DMS114 treated with DMSO at 0.1 percent for 48 hours (cell line): ENCODE results near the gene NUDCD3.

ENCODE experiments used
- DNase-seq: peaks from one replicate; lab custom pipeline; 2025; ENCODE audit not compliant: unreplicated experiment; lab: John Stamatoyannopoulos, UW

NUDCD3 gene

GRCh38 chr7:44385434-44386138 is 104.9 kb downstream of the NUDCD3 start:
- DNase-seq, result no peak

DNA sequence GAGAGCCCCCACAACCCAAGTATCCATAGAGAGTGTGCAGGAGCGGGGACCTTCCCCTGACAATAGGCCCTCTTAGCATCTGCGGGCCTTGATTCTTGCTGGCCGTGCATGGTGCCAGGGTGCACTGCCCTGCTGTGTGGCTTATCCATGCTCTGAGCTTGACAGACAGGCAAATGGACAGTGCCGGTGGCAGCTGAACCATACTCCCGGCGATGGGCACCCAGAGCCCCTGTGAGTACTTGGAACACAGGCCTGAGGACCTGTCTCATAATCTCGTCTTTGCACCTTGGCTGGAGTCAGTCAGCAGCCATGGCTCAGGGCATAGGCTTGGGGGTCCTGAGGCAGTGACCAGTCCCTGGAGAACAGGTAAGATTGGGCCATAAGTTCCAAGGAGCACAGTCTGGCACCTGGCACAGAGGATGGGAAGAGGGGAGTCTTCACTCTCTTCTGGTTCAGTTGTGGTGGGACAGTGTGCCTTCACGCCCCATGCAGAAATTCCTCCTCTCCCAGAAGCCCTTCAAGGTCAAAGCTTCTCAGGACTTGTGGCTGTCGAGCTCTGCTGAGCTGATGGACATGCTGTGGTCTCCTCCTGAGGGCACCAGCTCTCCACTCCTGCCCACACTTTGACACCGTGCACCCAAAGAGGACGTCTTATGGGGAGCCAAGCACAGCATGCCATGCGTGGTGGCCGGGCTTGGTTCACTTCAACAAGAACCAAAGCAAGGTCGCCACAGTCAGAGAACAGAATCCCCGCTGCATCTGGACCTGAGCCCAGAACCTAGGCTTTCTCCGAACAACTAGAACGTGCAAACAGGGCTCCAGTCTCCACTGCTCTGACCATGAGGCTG is 105.6 kb downstream of the NUDCD3 start:
- DNase-seq, result no peak

DNA sequence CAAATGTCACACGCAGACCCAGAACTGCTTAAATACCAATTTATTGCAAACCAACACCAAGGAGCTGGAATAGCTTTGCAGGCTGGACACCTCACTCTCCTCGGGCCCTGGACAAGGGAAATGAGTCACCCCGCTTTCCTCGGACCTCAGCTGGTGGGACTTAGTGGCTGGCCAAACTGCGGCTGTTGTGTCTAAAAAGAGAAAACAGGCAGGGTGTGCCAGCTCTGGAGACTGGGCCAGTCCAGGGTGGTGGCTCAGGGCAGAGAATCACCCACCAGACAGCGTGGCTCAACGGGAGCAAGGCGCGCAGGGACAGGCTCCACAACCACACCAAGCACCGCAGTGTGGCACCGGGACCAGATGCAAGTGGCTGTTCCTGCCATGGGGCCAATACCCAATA is 106.9 kb downstream of the NUDCD3 start:
- DNase-seq, result no peak

- no peak for DNase-seq
These were observed 107.8 kb downstream of the NUDCD3 start for GRCh38 chr7:44382459-44383265.

- DNase-seq, result no peak
These were observed 108.8 kb downstream of the NUDCD3 start for GRCh38 chr7:44381494-44382220.

GRCh38 chr7:44380831-44381493 is 109.5 kb downstream of the NUDCD3 start:
- no peak for DNase-seq

GRCh38 chr7:44380189-44380830 is 110.1 kb downstream of the NUDCD3 start:
- no peak for DNase-seq

DNA sequence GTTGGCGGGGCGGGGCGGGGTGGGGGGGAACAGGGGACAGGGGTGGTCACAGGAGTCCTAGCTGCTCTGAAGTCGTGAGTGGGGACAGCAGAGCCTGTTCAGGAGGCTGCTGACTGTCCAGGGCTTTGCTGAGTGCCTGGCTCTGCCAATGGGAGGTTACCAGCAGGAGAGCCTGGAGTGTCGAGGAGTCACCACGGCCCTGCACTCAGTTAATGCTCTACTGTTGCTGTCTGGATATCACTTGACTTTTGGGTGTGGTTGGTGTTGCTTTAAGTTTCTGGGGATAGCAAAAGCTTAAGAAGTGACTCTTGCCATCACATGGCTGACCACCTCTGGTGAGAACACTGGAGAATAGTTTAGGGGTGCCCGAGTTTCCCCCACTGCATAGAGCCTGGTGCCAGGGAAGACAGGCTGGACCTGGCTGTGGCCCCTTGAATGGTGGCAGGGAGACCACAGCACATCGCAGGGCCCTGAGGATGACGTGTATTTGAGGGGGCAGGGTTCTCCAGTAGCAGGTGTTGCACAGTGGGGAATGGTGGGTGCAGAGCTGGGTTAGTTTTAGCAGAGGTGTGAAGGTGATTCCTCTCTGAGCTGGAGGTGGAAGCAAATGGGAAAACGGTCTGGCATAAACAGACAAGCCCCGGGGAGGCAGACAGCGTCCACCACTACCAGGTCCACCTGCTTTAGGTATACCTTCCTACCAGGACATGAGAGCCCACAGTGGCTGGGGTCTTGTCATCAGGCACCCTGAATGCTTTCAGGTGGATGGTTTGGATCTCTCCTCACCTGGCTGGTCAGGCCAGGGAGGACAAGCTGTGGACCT is 110.9 kb downstream of the NUDCD3 start:
- no peak for DNase-seq

GRCh38 chr7:44378744-44379143 is 111.7 kb downstream of the NUDCD3 start:
- no peak for DNase-seq

- DNase-seq, result no peak
These were observed 112.6 kb downstream of the NUDCD3 start for GRCh38 chr7:44377681-44378421.

- DNase-seq, result no peak
These were observed 113.4 kb downstream of the NUDCD3 start for GRCh38 chr7:44377134-44377463.

DNA sequence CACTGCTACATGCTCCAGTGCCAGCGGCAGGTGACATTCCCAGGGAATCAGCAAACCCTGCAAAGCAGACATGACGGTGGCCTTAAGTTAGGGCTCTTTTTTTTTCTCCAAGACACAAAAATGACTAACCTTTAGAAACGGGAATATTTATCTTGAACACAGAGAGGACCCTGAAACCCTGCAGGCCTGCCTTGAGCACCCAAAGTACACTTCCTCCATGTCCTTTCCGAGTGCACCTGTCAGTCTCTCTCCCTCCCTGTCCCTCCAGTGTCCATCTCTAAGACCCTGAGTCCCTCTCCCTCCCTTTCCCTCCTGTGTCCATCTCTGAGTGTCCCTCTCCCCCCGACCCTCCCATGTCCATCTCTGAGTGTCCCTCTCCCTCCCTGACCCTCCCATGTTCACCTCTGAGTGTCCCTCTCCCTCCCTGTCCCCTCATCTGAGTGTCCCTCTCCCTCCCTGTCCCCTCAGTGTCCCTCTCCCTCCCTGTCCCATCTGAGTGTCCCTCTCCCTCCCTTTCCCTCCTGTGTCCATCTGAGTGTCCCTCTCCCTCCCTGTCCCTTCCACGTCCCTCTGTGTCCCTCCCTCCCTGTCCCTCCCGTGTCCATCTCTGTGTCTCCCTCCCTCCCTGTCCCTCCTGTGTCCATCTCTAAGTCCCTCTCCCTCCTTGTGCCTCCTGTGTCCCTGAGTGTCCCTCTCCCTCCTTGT is 113.9 kb downstream of the NUDCD3 start:
- DNase-seq, result no peak

- no peak for DNase-seq
These were observed 114.5 kb downstream of the NUDCD3 start for GRCh38 chr7:44375926-44376342.

DNA sequence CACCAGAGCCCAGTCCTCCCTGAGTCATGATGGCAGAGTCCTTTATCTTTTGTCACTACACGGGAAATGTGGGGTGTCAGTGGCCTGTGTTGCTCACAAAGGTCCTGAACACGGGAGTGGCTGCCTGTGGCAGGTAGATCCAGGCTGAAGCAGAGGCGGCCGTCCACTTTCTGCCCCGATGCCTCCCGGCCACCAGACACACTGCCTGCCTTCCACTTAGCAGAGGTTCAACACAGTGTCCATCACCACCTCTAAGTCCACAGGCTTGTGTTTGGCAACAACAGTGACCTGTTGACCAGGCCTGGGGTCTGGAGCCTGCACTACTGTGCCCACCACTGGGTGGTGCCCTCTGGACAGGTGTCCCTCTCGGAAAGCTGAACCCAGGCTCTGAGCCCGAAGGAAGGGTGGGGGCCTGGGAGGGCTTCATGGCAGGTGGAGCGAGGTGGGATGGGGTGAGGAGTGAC is 115.2 kb downstream of the NUDCD3 start:
- DNase-seq, result no peak

- no peak for DNase-seq
These were observed 116.3 kb downstream of the NUDCD3 start for GRCh38 chr7:44374007-44374763.

DNA sequence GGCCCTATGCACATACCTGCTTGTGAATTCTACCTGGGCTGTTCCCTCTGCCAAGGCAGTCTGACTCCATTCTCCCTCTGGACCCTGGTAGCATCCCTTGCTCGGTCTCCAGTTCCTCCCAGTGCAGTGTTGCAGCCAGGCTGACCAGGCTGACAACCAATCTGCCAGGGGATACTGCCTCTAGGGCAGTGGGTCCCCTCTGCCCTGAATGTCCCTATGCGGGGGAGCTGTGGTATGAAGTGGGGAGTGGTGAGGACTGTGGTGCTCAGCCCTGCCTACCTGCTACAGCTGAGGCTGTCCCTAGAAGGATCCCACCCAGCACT is 117.1 kb downstream of the NUDCD3 start:
- no peak for DNase-seq
